SK-N-SH (cell line): ENCODE data around the gene SLC66A2. TPM values are rescaled to one million over a fixed set of nuclear protein-coding genes. Genes with fewer than 3 reads are reported as not detected.
A peak's percentile ranks its signal among the peaks of the same experiment; 100 is the strongest.

Experiments used
- CTCF ChIA-PET: fragments of 300-600, 350-600 bp; formaldehyde crosslinking; extraction: SDS; loops from one replicate; lab custom pipeline; 2021; lab: Yijun Ruan, JAX
- POLR2A ChIA-PET: fragments of 350-600 bp; sonication (Branson Sonifier 250); formaldehyde crosslinking; extraction: SDS; loops from one replicate; lab custom pipeline; 2020; ENCODE audit warnings: antibody characterized with exemption, inconsistent platforms; lab: Yijun Ruan, JAX
- DNase-seq: peaks from one replicate; pipeline ENCODE4 v3.0.0; 2012
- H2AFZ ChIP-seq: fragments of 200-600 bp; sonication (generic); 2 replicates; pipeline ENCODE4 v1.8.1; 2016; ENCODE audit warnings: antibody characterized with exemption, mild to moderate bottlenecking, low read depth
- H3F3A ChIP-seq: fragments of 200-600 bp; sonication (generic); replicated peaks from 2 replicates; pipeline ENCODE3; 2016; ENCODE audit warnings: antibody characterized with exemption, mild to moderate bottlenecking; ENCODE audit not compliant: insufficient read depth
- H3K27ac ChIP-seq, 2 experiments: fragments of 200-500 bp in 1 of 2; fragments of 200-600 bp in 1 of 2; sonication (Bioruptor generic) in 1 of 2; sonication (generic), shearing (Covaris generic) in 1 of 2; 2 replicates each; pipeline versions ENCODE4 v1.5.1 to v1.6.1; 2014 to 2016; ENCODE audit warnings: low read depth in 2 of 2, inconsistent platforms in 1 of 2, low read length in 1 of 2, mild to moderate bottlenecking in 1 of 2, mixed read lengths in 1 of 2
- H3K27me3 ChIP-seq: fragments of 200-600 bp; sonication (generic), shearing (Covaris generic); 2 replicates; pipeline ENCODE4 v1.6.1; 2016; ENCODE audit warnings: mixed run types; ENCODE audit not compliant: insufficient read depth
- H3K36me3 ChIP-seq, 2 experiments: fragments of 200-500 bp in 1 of 2; fragments of 200-600 bp in 1 of 2; sonication (Bioruptor generic) in 1 of 2; sonication (generic) in 1 of 2; replicated peaks in 1 of 2; 2 replicates each; pipeline versions ENCODE3 to v1.5.1; 2014 to 2016; ENCODE audit warnings: low read length in 1 of 2, mild to moderate bottlenecking in 1 of 2; ENCODE audit not compliant: insufficient read depth in 2 of 2, control insufficient read depth in 1 of 2
- H3K4me1 ChIP-seq, 2 experiments: fragments of 200-500 bp in 1 of 2; fragments of 200-600 bp in 1 of 2; sonication (Bioruptor generic) in 1 of 2; sonication (generic), shearing (Covaris generic) in 1 of 2; 2 replicates each; pipeline versions ENCODE4 v1.5.1 to v1.6.1; 2014 to 2016; ENCODE audit warnings: low read depth in 1 of 2, low read length in 1 of 2, mixed run types in 1 of 2; ENCODE audit not compliant: insufficient read depth in 2 of 2, control insufficient read depth in 1 of 2
- H3K4me2 ChIP-seq: fragments of 200-600 bp; sonication (generic), shearing (Covaris generic); 2 replicates; pipeline ENCODE4 v1.6.1; 2017; ENCODE audit warnings: mixed run types
- H3K4me3 ChIP-seq, 2 experiments: fragments of 200-500 bp in 1 of 2; fragments of 200-600 bp in 1 of 2; sonication (Bioruptor generic) in 1 of 2; sonication (generic), shearing (Covaris generic) in 1 of 2; 2 replicates each; pipeline versions ENCODE4 v1.5.1 to v1.8.1; 2014 to 2016; ENCODE audit warnings: low read depth in 2 of 2, inconsistent platforms in 1 of 2, low read length in 1 of 2, mild to moderate bottlenecking in 1 of 2, mixed read lengths in 1 of 2, moderate library complexity in 1 of 2
- H3K79me2 ChIP-seq: fragments of 200-600 bp; sonication (generic); 2 replicates; pipeline ENCODE4 v1.8.1; 2017; ENCODE audit warnings: mild to moderate bottlenecking; ENCODE audit not compliant: insufficient read depth
- H3K9ac ChIP-seq: fragments of 200-600 bp; sonication (generic); 2 replicates; pipeline ENCODE4 v1.6.1; 2017; ENCODE audit warnings: mixed run types
- H3K9me2 ChIP-seq: fragments of 200-600 bp; sonication (generic); 2 replicates; pipeline ENCODE4 v1.6.1; 2017; ENCODE audit warnings: mixed run types
- H3K9me3 ChIP-seq: fragments of 200-600 bp; sonication (generic); 2 replicates; pipeline ENCODE4 v1.6.1; 2017; ENCODE audit warnings: mixed run types, mild to moderate bottlenecking, moderate library complexity
- H4K20me1 ChIP-seq: fragments of 200-600 bp; sonication (generic); 2 replicates; pipeline ENCODE4 v1.6.1; 2017; ENCODE audit warnings: mild to moderate bottlenecking, mixed run types; ENCODE audit not compliant: insufficient read depth
- EP300 ChIP-seq, 2 experiments: IDR thresholded peaks; 2 replicates each; pipeline versions ENCODE4 v1.4.0 to v1.6.1; 2012; ENCODE audit warnings: borderline replicate concordance in 1 of 2, low read depth in 1 of 2, low read length in 1 of 2
- EZH2phosphoT487 ChIP-seq: fragments of 200-600 bp; sonication (generic); IDR thresholded peaks from 2 replicates; pipeline ENCODE4 v1.6.1; 2017; ENCODE audit warnings: low read depth, mixed run types, mild to moderate bottlenecking, antibody characterized with exemption, moderate library complexity, borderline replicate concordance
- FOXJ3 ChIP-seq: sonication (generic); formaldehyde crosslinking; IDR thresholded peaks from 2 replicates; pipeline ENCODE4 v1.5.1; 2020; ENCODE audit warnings: mild to moderate bottlenecking, missing genetic modification reagents
- GATA2 ChIP-seq: sonication (generic); formaldehyde crosslinking; IDR thresholded peaks from 2 replicates; pipeline ENCODE4 v1.5.0; 2020; ENCODE audit warnings: mild to moderate bottlenecking, missing genetic modification reagents
- IRF3 ChIP-seq: fragments of 150-350 bp; IDR thresholded peaks from 2 replicates; pipeline ENCODE4 v1.6.1; 2016; ENCODE audit warnings: mild to moderate bottlenecking, low read depth, low read length
- MAX ChIP-seq: IDR thresholded peaks from 2 replicates; pipeline ENCODE4 v1.4.0; 2012; ENCODE audit warnings: low read depth
- NRF1 ChIP-seq: IDR thresholded peaks from 2 replicates; pipeline ENCODE4 v1.6.1; 2012; ENCODE audit warnings: low read depth, mild to moderate bottlenecking, low read length
- POLR2AphosphoS5 ChIP-seq: IDR thresholded peaks from 2 replicates; pipeline ENCODE4 v1.6.1; 2012; ENCODE audit warnings: low read depth, low read length
- RAD21 ChIP-seq: IDR thresholded peaks from 2 replicates; pipeline ENCODE4 v1.6.1; 2012; ENCODE audit warnings: mild to moderate bottlenecking, low read length
- RCOR1 ChIP-seq: fragments of 150-350 bp; IDR thresholded peaks from 2 replicates; pipeline ENCODE4 v1.6.1; 2017; ENCODE audit warnings: antibody characterized with exemption, low read length
- TAF1 ChIP-seq: IDR thresholded peaks from 2 replicates; pipeline ENCODE4 v1.6.1; 2012; ENCODE audit warnings: low read depth, mild to moderate bottlenecking, low read length, moderate library complexity, borderline replicate concordance
- USF1 ChIP-seq: IDR thresholded peaks from 2 replicates; pipeline ENCODE4 v1.4.0; 2012; ENCODE audit warnings: low read depth, borderline replicate concordance
- WGBS: methylation state at CpG from one replicate; pipeline ENCODE4 v1.1.6; 2017; ENCODE audit warnings: low lambda C conversion rate; 5-methylcytosine and 5-hydroxymethylcytosine counted together
- polyA plus RNA-seq, 3 experiments: library from polyadenylated mRNA; depleted of rRNA; stranded (reverse); fragments of >200 nt; gene quantifications; 2 replicates each; pipeline ENCODE4 v1.2.3, GENCODE V29; 2012

SLC66A2 gene
- polyA plus RNA-seq, 1 of the 3 experiments (the other 2 are of a cell fraction), result 14.5 TPM

GRCh38 chr18:79904357-79905147 lies 46.9 kb downstream of the SLC66A2 start:
- H2AFZ ChIP-seq, result no peak overlapping the region
- peak; percentile 23 for DNase-seq
- no peak overlapping the region for H3K9ac ChIP-seq
- POLR2A ChIA-PET, result no interaction called here
- no peaks in the 10 kb centered on the region for H4K20me1 ChIP-seq
- H3K9me2 ChIP-seq, result no peaks in the 10 kb centered on the region
- H3K27ac ChIP-seq, result no peak overlapping the region
- CTCF ChIA-PET, result no interaction called here
- H3K36me3 ChIP-seq, result peaks cover 2 to 3% of the 10 kb centered on the region in 2 experiments
- no peaks in the 10 kb centered on the region for H3K4me1 ChIP-seq
- no peak for TF ChIP-seq GATA2 (CRISPR knock-in tag)
- no peak for TF ChIP-seq EZH2phosphoT487
- no peak for TF ChIP-seq EP300 (IDR thresholded peaks at IDR 0.05; ENCODE audit: borderline replicate concordance in 1 of 2, low read depth in 1 of 2, low read length in 1 of 2)
- 93% methylated on average over 14 of the region's 27 CpGs for WGBS
- no peaks in the 10 kb centered on the region for H3K27me3 ChIP-seq
- H3K9me3 ChIP-seq, result no peaks in the 10 kb centered on the region
- H3F3A ChIP-seq, result no peaks in the 10 kb centered on the region
- H3K79me2 ChIP-seq, result no peaks in the 10 kb centered on the region
- no peak overlapping the region for H3K4me3 ChIP-seq
- no peak overlapping the region for H3K4me2 ChIP-seq

- Histone ChIP-seq H3K27me3 (no peaks in the 10 kb centered on the region), H3F3A (no peaks in the 10 kb centered on the region), H3K4me2 (no peak overlapping the region), H3K9me2 (no peaks in the 10 kb centered on the region), H3K9me3 (no peaks in the 10 kb centered on the region), H3K4me3 (no peak overlapping the region), H4K20me1 (no peaks in the 10 kb centered on the region), H3K79me2 (no peaks in the 10 kb centered on the region), H2AFZ (no peak overlapping the region), H3K36me3 (peaks cover 2 to 3% of the 10 kb centered on the region in 2 experiments), H3K4me1 (no peaks in the 10 kb centered on the region), H3K27ac (no peak overlapping the region), H3K9ac (no peak overlapping the region)
- POLR2A ChIA-PET, result no interaction called here
- CTCF ChIA-PET, result no interaction called here
- 100% methylated on average over 14 of the region's 25 CpGs for WGBS
- TF ChIP-seq RAD21 (no peak), POLR2AphosphoS5 (no peak), NRF1 (no peak), RCOR1 (no peak), USF1 (no peak), TAF1 (no peak), MAX (no peak), EP300 (IDR thresholded peaks at IDR 0.05; ENCODE audit: borderline replicate concordance in 1 of 2, low read depth in 1 of 2, low read length in 1 of 2) (no peak), IRF3 (no peak), FOXJ3 (no peak)
- DNase-seq, result no peak
Observed at GRCh38 chr18:79903787-79904356, 47.6 kb downstream of the SLC66A2 start.
